ENCODE data around the gene SKOR1.

SKOR1 gene

GRCh38 chr15:67782691-67782991 is 42.7 kb upstream of the SKOR1 start:
- Histone ChIP-seq H3K4me3 (ENCODE audit: low read depth, low read length, poor library complexity, severe bottlenecking) (peak overlapping the region; percentile 80), H3K36me3 (ENCODE audit: insufficient read depth, low read length) (no peaks in the 10 kb centered on the region), H3K79me2 (ENCODE audit: insufficient read depth, low read length) (peaks cover 14% of the 10 kb centered on the region; the same call in 1 of the 2 replicates), H3K27ac (ENCODE audit: low read depth, low read length, poor library complexity, severe bottlenecking) (peak overlapping the region; percentile 99), H4K20me1 (ENCODE audit: insufficient read depth, low read length) (no peaks in the 10 kb centered on the region), H3F3A (ENCODE audit: insufficient read depth, low read length) (peaks cover 12% of the 10 kb centered on the region), H3K9ac (ENCODE audit: low read length) (peak overlapping the region; percentile 97), H3K9me3 (ENCODE audit: low read length) (no peaks in the 10 kb centered on the region), H3K4me1 (ENCODE audit: insufficient read depth, low read length, severe bottlenecking) (peaks cover 100% of the 10 kb centered on the region), H3K4me2 (ENCODE audit: low read length) (peak overlapping the region; percentile 96), H2AFZ (ENCODE audit: low read length) (no peak overlapping the region), H3K9me2 (ENCODE audit: low read depth, low read length) (no peaks in the 10 kb centered on the region), H3K27me3 (ENCODE audit: insufficient read depth, low read length) (no peaks in the 10 kb centered on the region)
- TF ChIP-seq CTCF (IDR thresholded peaks at IDR 0.05; ENCODE audit: low read length) (no peak), EZH2 (IDR thresholded peaks at IDR 0.05; ENCODE audit: borderline replicate concordance, low read length) (no peak)

- H3K27ac ChIP-seq (ENCODE audit: low read depth, low read length, poor library complexity, severe bottlenecking): peak overlapping the region; percentile 99
- H3K9me2 ChIP-seq (ENCODE audit: low read depth, low read length): no peaks in the 10 kb centered on the region
- H3F3A ChIP-seq (ENCODE audit: insufficient read depth, low read length): peaks cover 12% of the 10 kb centered on the region
- peak; percentile 78 for TF ChIP-seq CTCF (IDR thresholded peaks at IDR 0.05; ENCODE audit: low read length)
- no peak for TF ChIP-seq EZH2 (IDR thresholded peaks at IDR 0.05; ENCODE audit: borderline replicate concordance, low read length)
- no peak overlapping the region for H2AFZ ChIP-seq (ENCODE audit: low read length)
- no peaks in the 10 kb centered on the region for H4K20me1 ChIP-seq (ENCODE audit: insufficient read depth, low read length)
- peaks cover 14% of the 10 kb centered on the region; the same call in 1 of the 2 replicates for H3K79me2 ChIP-seq (ENCODE audit: insufficient read depth, low read length)
- no peaks in the 10 kb centered on the region for H3K9me3 ChIP-seq (ENCODE audit: low read length)
- H3K4me3 ChIP-seq (ENCODE audit: low read depth, low read length, poor library complexity, severe bottlenecking): peak overlapping the region; percentile 80
- H3K9ac ChIP-seq (ENCODE audit: low read length): peak overlapping the region; percentile 97
- H3K36me3 ChIP-seq (ENCODE audit: insufficient read depth, low read length): no peaks in the 10 kb centered on the region
- H3K4me2 ChIP-seq (ENCODE audit: low read length): peak overlapping the region; percentile 96
- H3K27me3 ChIP-seq (ENCODE audit: insufficient read depth, low read length): no peaks in the 10 kb centered on the region
- H3K4me1 ChIP-seq (ENCODE audit: insufficient read depth, low read length, severe bottlenecking): peaks cover 100% of the 10 kb centered on the region
These were observed 42.0 kb upstream of the SKOR1 start for GRCh38 chr15:67783303-67783702.

GRCh38 chr15:67784090-67784781 is 41.1 kb upstream of the SKOR1 start:
- Histone ChIP-seq H3K27me3 (ENCODE audit: insufficient read depth, low read length) (no peaks in the 10 kb centered on the region), H2AFZ (ENCODE audit: low read length) (no peak overlapping the region), H4K20me1 (ENCODE audit: insufficient read depth, low read length) (no peaks in the 10 kb centered on the region), H3K4me3 (ENCODE audit: low read depth, low read length, poor library complexity, severe bottlenecking) (peak overlapping the region; percentile 80), H3K36me3 (ENCODE audit: insufficient read depth, low read length) (no peaks in the 10 kb centered on the region), H3K9ac (ENCODE audit: low read length) (peak overlapping the region; percentile 97), H3K4me2 (ENCODE audit: low read length) (peak overlapping the region; percentile 96), H3K4me1 (ENCODE audit: insufficient read depth, low read length, severe bottlenecking) (peaks cover 94% of the 10 kb centered on the region), H3K9me3 (ENCODE audit: low read length) (no peaks in the 10 kb centered on the region), H3K27ac (ENCODE audit: low read depth, low read length, poor library complexity, severe bottlenecking) (peak overlapping the region; percentile 99), H3K79me2 (ENCODE audit: insufficient read depth, low read length) (peaks cover 14% of the 10 kb centered on the region; the same call in 1 of the 2 replicates), H3F3A (ENCODE audit: insufficient read depth, low read length) (peaks cover 12% of the 10 kb centered on the region), H3K9me2 (ENCODE audit: low read depth, low read length) (no peaks in the 10 kb centered on the region)
- TF ChIP-seq EZH2 (IDR thresholded peaks at IDR 0.05; ENCODE audit: borderline replicate concordance, low read length): no peak
- TF ChIP-seq CTCF (IDR thresholded peaks at IDR 0.05; ENCODE audit: low read length): no peak

All from OCI-LY1 (cell line).